Heart left ventricle (tissue), 16 donors: ENCODE measurements around the gene NCS1. TPM values are rescaled to one million over a fixed set of nuclear protein-coding genes. Genes with fewer than 3 reads are reported as not detected.
A peak's percentile ranks its signal among the peaks of the same experiment; 100 is the strongest.

ENCODE experiments used
- ATAC-seq, 4 donors: fragments of 200-7000 bp; cut with Tn5 transposase; one replicate each; pipeline ENCODE4 v1.9.1; 2020 to 2022; ENCODE audit warnings: moderate library complexity in 4 of 4, mild to moderate bottlenecking in 3 of 4, moderate number of reproducible peaks in 1 of 4
- DNase-seq, 5 donors: peaks; one replicate each; pipeline ENCODE4 v3.0.0-alpha.2; 2020
- H3K27ac ChIP-seq, 12 donors: fragments of 200-600 bp; sonication (generic) in 4 of 12; one replicate each; pipeline versions ENCODE4 v1.5.0 to v1.8.0; 2016 to 2022; ENCODE audit warnings: mild to moderate bottlenecking in 2 of 12
- H3K27me3 ChIP-seq, 9 donors: fragments of 200-600 bp; sonication (generic) in 2 of 9; one replicate each; pipeline versions ENCODE4 v1.5.1 to v1.8.0; 2016 to 2022; ENCODE audit warnings: mild to moderate bottlenecking in 3 of 9
- H3K36me3 ChIP-seq, 9 donors: fragments of 200-600 bp; sonication (generic) in 2 of 9; one replicate each; pipeline versions ENCODE4 v1.5.0 to v1.8.0; 2018 to 2022; ENCODE audit warnings: mild to moderate bottlenecking in 2 of 9
- H3K4me1 ChIP-seq, 12 donors: fragments of 200-600 bp; sonication (generic) in 4 of 12; one replicate each; pipeline versions ENCODE4 v1.5.0 to v1.8.0; 2016 to 2022; ENCODE audit warnings: mild to moderate bottlenecking in 3 of 12
- H3K4me3 ChIP-seq, 12 donors: fragments of 200-600 bp; sonication (generic) in 4 of 12; one replicate each; pipeline versions ENCODE4 v1.5.0 to v1.8.0; 2017 to 2022; ENCODE audit warnings: mild to moderate bottlenecking in 9 of 12, moderate library complexity in 4 of 12
- H3K9me3 ChIP-seq, 12 donors: fragments of 200-600 bp; sonication (generic) in 4 of 12; one replicate each; pipeline versions ENCODE4 v1.5.0 to v1.8.0; 2016 to 2022; ENCODE audit warnings: mild to moderate bottlenecking in 1 of 12
- POLR2A ChIP-seq, 2 donors: fragments of 450-650 bp; IDR thresholded peaks; one replicate each; pipeline ENCODE4 v1.6.1; 2017; ENCODE audit warnings: antibody characterized with exemption in 2 of 2, mild to moderate bottlenecking in 2 of 2, moderate library complexity in 2 of 2
- WGBS, 4 donors: extraction: QIAGEN DNeasy Blood & Tissue Kit in 2 of 4; methylation state at CpG; one replicate each; pipeline versions ENCODE4 v1.1.5 to v1.1.7; 2013 to 2018; 5-methylcytosine and 5-hydroxymethylcytosine counted together
- intact Hi-C, 10 donors: fragments of 100-400 bp; cut with DNase I; formaldehyde crosslinking; loops; one replicate each; pipeline versions ENCODE4 v1.11.1 to v1.14.2; 2022
- polyA plus RNA-seq, 2 donors: library from polyadenylated mRNA; stranded (reverse); fragments of 200-250 nt; gene quantifications; one replicate each; pipeline ENCODE4 v1.2.3, GENCODE V29; 2013
- total RNA-seq, 9 donors: library from RNA; depleted of rRNA in 2 of 9; stranded (reverse); fragments of >200 nt in 2 of 9; fragmentation: NEBNext Ultra II Directional in 3 of 9; extraction: Animal tissue kit (Norgen Biotek cat#: 25700) in 3 of 9; gene quantifications; one replicate each; pipeline versions ENCODE4 v1.1.0 to v1.2.4, GENCODE V29; 2016 to 2023
- TF ChIP-seq, protein P1 (sequence below), 12 donors: fragments of 200-600 bp; sonication (generic) in 4 of 12; IDR thresholded peaks; one replicate each; pipeline versions ENCODE4 v1.5.0 to v1.8.0; 2018 to 2022; ENCODE audit warnings: antibody characterized with exemption in 12 of 12, mild to moderate bottlenecking in 5 of 12
- donor health status: ischemic (EF 13 %, LVEDD 7.1; RV severe dilation, severe dysfunction).
- donor health status: healthy with polysubstance abuse.
- donor health status: DM: no; HTN: yes; CAD: no.
- donor health status: DM: no; HTN: no; CAD: no.
- donor health status: ischemic (EF 25% LVEDD 6.9; RV normal size, moderate dysfunction).
- donor health status: ischemic (EF 25% LVEDD 5.7; RV mildly dilated, moderate dysfunction).
- donor health status: healthy.
- donor health status: DM: yes; HTN: yes; CAD: no.
- donor health status: ischemic (EF 35%, LVEDD 5.7; RV mildly dilated, moderate dysfunction).
- donor health status: nonischemic (EF 11% LVEDD 7.7; RV severe dilation, severe dysfunction).
- donor health status: DM: yes; HTN: yes; CAD: no.
- donor health status: PGD.
- donor health status: ischemic (EF 29% LVEDD 5.4; RV normal size, mild dysfunction).
- donor health status: nonischemic (EF 23%, LVEDD 6.1; RV moderate dilation, normal function).

The NCS1 gene
- total and polyA plus RNA-seq, 11 donors = 2.3 to 15.9 (median 9.4) TPM

DNA sequence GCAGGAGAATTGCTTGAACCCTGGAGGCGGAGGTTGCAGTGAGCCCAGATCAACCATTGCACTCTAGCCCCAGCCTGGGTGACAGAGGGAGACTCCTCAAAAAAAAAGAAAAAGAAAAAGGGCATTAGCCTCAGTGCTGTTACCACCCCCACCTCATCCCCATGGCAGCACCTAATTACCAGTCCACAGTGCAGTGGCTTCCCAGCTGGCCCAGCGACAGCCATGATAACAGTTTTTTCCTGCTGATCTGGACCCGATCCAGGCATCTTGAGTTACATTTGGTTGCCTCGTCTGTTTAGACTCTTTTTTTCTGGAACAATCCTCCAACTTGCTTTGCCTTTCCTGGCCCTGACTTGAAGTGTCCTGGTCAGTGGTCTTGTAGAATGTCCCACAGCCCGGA, 24.4 kb downstream of the NCS1 start:
- Histone ChIP-seq H3K36me3 (no peaks in the 10 kb centered on the region), H3K27ac (peak overlapping the region in 1 of 12 donors; percentile 88), H3K9me3 (no peaks in the 10 kb centered on the region), H3K4me3 (no peak overlapping the region), H3K4me1 (peaks cover 0 to 27% (median 3%) of the 10 kb centered on the region in 12 donors), H3K27me3 (no peaks in the 10 kb centered on the region)
- ATAC-seq (no peak), DNase-seq (no peak)
- intact Hi-C loops = no loop called here
- 29 to 45% (median 35%) methylated on average over 5 of the region's 5 CpGs for WGBS, 4 donors
- TF ChIP-seq POLR2A (IDR thresholded peaks at IDR 0.05) = no peak
- TF ChIP-seq, protein P1, sequence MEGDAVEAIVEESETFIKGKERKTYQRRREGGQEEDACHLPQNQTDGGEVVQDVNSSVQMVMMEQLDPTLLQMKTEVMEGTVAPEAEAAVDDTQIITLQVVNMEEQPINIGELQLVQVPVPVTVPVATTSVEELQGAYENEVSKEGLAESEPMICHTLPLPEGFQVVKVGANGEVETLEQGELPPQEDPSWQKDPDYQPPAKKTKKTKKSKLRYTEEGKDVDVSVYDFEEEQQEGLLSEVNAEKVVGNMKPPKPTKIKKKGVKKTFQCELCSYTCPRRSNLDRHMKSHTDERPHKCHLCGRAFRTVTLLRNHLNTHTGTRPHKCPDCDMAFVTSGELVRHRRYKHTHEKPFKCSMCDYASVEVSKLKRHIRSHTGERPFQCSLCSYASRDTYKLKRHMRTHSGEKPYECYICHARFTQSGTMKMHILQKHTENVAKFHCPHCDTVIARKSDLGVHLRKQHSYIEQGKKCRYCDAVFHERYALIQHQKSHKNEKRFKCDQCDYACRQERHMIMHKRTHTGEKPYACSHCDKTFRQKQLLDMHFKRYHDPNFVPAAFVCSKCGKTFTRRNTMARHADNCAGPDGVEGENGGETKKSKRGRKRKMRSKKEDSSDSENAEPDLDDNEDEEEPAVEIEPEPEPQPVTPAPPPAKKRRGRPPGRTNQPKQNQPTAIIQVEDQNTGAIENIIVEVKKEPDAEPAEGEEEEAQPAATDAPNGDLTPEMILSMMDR (IDR thresholded peaks at IDR 0.05) = no peak

DNA sequence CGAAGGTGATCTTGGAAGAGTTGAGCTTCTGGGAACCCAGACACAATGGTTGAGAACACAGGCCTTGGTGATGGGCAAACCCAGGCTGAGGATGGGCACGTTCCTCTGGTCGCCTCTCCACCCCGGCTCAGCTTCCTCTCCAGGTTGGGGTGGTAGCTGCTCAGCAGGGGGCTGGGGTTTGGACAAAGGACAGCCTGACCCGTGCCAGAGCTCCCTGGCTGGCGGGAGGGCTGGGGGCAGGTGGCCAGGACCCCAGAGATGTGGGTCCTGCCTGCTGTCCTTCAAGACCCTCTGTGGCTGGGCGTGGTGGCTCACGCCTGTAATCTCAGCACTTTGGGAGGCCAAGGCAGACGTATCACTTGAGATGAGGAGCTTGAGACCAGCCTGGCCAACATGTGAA, 25.2 kb downstream of the NCS1 start:
- 85 to 97% (median 94%) methylated on average over 9 of the region's 9 CpGs for WGBS, 4 donors
- H3K27ac ChIP-seq = peak overlapping the region in 1 of 12 donors; percentile 88
- H3K4me1 ChIP-seq = peaks cover 0 to 27% (median 3%) of the 10 kb centered on the region in 12 donors

DNA sequence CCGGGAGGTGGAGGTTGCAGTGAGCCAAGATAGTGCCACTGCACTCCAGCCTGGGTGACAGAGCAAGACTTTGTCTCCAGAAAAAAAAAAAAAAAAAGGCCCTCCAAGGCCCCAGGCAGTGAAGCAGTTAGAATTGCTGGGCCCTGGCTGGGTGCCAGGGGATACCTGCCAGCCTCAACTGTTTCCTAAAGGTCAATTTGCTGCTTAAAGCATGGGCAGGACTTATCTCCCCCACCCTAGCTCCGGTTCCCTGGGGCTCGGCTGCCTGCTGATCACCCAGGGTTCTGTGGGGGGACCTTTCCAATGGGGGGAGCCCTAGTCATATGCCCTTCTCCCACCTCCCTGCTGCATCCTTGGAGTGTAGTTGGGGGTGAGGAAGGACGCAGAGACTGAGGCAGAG, 25.7 kb downstream of the NCS1 start:
- intact Hi-C loops = no loop called here
- no peaks in the 10 kb centered on the region for H3K36me3 ChIP-seq
- WGBS, 4 donors = 75 to 95% (median 80%) methylated on average over 2 to 4 of the region's 4 CpGs
- no peaks in the 10 kb centered on the region for H3K27me3 ChIP-seq
- no peak for ATAC-seq
- DNase-seq = no peak
- H3K4me1 ChIP-seq = peaks cover 0 to 27% (median 3%) of the 10 kb centered on the region in 12 donors
- H3K9me3 ChIP-seq = no peaks in the 10 kb centered on the region
- H3K4me3 ChIP-seq = no peak overlapping the region
- peak overlapping the region in 1 of 12 donors; percentile 88 for H3K27ac ChIP-seq
- TF ChIP-seq, protein P1 (IDR thresholded peaks at IDR 0.05) = no peak
- TF ChIP-seq POLR2A (IDR thresholded peaks at IDR 0.05) = no peak

More for the DNA sequence above, 25.2 kb downstream of the NCS1 start:
- TF ChIP-seq, protein P1 (IDR thresholded peaks at IDR 0.05) = no peak
- no peak for TF ChIP-seq POLR2A (IDR thresholded peaks at IDR 0.05)
- DNase-seq (no peak), ATAC-seq (no peak)
- H3K27me3 ChIP-seq = no peaks in the 10 kb centered on the region
- intact Hi-C loops = no loop called here
- H3K36me3 ChIP-seq = no peaks in the 10 kb centered on the region
- no peaks in the 10 kb centered on the region for H3K9me3 ChIP-seq
- H3K4me3 ChIP-seq = no peak overlapping the region

DNA sequence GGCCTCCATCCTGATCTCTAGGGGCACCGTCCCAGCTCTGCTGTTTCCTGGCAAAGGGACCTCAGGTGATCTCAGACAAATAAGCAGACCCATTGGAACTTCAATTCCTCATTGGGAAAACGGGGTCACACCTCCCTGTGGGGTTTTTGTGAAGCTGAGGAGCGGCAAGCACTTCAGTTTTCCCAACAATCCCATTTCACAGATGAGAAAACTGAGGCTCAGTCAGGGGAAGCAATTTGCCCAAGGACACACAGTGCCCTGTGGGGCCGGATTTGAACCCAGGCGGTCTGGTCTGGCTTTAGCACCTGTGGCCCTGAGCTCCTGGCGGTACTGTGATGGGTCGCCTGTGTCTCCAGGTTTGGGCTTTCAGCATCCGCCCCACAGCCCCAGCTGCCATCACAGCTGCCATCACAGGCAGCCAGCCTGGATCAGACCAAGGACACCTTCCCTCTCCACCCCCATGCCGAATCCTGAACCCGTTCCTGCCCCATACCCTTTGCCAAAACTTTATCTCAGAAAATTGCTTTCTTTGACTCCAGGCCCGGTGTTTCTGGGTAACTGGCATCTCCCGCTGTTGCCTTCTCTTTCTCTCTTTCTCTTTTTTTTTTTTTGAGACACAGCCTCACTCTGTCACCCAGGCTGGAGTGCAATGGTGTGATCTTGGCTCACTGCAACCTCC, 26.4 kb downstream of the NCS1 start:
- H3K4me1 ChIP-seq = peaks cover 0 to 27% (median 3%) of the 10 kb centered on the region in 12 donors
- H3K36me3 ChIP-seq = no peaks in the 10 kb centered on the region
- 62 to 80% (median 79%) methylated on average over 7 to 12 of the region's 12 CpGs for WGBS, 4 donors
- H3K4me3 ChIP-seq = no peak overlapping the region
- DNase-seq (no peak), ATAC-seq (no peak)
- TF ChIP-seq, protein P1 (IDR thresholded peaks at IDR 0.05) = no peak
- no peak for TF ChIP-seq POLR2A (IDR thresholded peaks at IDR 0.05)
- no peaks in the 10 kb centered on the region for H3K9me3 ChIP-seq
- intact Hi-C loops = no loop called here
- H3K27ac ChIP-seq = peak overlapping the region in 1 of 12 donors; percentile 88
- no peaks in the 10 kb centered on the region for H3K27me3 ChIP-seq
